Stromal cell of bone marrow (primary cell): ENCODE data around the gene ZMYND8.
"Not testable (repeated sequence)": the region's sequence is repeated elsewhere in the genome, so short reads cannot be mapped to it uniquely, and the experiment has no call there.

Experiments
- DNase-seq: peaks from one replicate; pipeline ENCODE4 v3.0.0-alpha.2; 2012; ENCODE audit warnings: low read depth

Gene ZMYND8

DNA sequence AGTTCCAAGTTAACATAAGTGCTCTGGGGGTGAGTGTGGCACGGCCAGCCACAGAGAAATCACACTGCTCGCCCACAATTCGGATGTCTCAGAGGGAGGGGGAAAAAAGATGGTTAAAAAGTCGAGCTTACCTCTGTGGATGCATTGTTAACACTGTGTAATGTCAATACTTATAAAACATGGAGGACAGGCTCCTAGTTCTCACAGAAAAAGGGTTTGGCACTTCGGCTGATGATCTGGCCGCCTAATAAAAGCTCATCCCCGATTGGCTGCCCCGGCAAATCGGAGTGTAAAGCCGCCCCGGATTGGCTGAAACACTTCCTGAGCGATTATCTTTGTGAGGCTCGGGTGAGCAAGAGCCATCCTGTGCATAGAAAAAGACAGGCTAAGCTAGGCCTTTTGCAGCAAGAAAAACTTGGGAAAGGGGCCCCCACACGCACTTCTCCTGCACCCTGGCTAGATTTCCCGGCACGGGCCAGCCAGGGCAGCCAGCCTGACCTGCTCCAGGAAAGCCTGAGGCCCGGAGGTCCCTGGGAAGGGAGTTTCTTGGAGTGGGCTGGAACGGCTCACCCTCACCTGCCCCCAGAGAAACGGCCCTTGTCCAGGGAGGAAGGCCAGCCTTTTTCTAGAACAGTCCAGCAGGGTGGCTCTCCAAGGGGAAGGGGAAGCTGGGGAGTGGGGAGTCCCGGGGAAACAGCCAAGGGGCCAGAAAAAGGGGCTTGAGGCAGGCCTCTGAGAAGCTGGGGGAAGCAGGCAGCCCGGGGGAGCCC lies at the start of gene ZMYND8:
TSS of gene ZMYND8 (minus strand) at position 174 of the 770 bp plus-strand sequence. CDS start at position 145, 29 bp downstream.
- DNase-seq = peak; percentile 84

DNA sequence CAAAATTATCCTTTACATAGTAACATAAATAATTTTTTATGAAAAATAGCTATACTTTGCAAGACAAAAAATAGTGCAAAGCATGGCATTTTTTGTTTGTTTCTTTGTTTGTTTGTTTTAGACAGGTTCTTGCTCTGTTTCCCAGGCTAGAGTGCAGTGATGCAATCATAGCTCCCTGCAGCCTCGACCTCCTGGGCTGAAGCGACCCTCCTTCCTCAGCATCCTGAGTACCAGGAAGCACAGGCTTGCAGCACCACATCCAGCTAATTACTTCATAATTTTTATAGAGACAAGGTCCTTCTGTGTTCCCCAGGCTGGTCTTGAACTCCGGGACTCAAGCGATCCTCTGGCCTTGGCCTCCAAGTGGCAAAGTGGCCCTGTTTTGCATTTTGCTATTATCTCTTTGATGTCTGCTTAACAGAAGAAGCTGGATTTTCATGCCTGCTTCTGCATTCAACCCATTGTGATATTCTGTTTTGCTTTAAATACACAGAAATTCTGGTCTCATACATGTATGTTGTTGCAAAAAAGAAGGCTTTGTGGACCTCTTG lies 49.4 kb upstream of the ZMYND8 start:
- DNase-seq = no peak

DNA sequence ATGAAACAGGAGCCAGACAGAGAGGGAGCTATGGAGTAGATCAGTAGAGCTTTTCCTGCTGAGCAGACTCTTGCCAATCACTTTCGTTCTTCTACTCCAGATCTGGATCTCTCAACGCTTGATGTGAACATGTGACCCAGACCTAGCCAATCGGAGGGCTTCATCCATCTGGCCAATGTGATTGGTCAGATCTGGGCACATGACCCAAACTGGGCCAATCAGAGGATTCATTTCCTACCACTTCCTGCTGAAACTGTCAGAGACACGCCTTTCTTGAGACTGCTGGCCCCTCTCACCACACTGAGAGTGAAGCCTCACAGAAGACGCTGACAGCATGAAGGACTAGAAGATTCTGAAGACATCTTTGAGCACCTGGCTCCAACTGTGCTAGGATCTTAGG lies 44.2 kb upstream of the ZMYND8 start:
- no peak for DNase-seq

DNA sequence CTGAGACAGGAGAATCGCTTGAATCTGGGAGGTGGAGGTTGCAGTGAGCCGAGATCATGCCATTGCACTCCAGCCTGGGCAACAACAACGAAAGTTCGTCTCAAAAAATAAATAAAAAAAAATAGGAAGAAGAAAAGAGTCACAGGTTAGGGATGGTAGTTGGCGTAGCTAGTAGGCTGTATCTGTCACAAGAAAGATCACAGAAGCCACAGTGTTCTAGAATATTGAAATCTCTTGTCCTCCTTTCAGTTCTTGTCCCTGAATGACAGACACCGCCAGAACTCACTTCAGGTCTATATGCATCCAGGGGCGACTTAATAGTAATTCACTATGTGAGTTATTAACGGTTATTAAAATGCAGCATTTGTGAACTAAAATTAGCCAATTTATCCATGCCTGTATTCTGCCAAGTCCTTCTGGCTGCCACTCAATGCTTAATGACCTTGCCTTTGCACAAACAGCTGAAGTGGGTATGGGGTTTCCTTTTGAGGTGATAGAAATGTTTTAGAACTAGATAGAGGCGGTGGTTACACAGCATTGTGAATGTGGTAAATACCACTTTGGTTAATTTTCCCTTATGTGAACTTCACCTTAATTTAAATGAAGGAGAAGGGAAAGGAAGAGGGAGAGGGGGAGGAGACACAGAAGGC lies 41.3 kb upstream of the ZMYND8 start:
- no peak for DNase-seq

DNA sequence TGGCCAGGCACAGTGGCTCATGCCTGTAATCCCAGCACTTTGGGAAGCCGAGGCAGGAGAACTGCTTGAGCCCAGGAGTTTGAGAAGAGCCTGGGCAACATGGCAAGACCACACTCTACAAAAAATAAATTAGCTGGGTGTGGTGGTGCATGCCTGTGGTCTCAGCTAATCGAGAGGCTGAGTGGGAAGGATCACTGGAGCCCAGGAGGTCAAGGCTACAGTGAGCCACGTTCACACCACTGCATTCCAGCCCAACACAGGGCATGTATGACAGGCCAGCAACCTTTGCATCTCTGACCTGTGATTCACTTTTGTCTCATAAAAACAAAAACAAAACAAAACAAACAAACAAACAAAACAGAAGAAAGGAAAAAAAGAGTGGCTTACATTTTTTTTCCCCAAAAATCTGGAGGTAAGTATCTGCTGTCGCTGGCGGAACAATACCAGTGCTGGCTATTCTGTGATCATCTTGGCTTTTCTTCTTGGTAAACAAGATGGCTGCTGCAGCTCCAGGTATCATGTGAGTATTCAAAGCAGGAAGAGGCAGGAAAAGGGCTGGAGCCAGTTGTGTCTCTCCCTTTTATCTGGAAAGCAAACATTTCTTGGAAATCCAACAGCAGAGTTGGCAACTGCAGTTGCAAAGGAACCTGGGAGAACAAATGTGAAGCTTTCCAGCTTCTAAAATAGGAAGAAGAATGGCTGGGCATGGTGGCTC lies 40.4 kb upstream of the ZMYND8 start:
- DNase-seq = no peak

DNA sequence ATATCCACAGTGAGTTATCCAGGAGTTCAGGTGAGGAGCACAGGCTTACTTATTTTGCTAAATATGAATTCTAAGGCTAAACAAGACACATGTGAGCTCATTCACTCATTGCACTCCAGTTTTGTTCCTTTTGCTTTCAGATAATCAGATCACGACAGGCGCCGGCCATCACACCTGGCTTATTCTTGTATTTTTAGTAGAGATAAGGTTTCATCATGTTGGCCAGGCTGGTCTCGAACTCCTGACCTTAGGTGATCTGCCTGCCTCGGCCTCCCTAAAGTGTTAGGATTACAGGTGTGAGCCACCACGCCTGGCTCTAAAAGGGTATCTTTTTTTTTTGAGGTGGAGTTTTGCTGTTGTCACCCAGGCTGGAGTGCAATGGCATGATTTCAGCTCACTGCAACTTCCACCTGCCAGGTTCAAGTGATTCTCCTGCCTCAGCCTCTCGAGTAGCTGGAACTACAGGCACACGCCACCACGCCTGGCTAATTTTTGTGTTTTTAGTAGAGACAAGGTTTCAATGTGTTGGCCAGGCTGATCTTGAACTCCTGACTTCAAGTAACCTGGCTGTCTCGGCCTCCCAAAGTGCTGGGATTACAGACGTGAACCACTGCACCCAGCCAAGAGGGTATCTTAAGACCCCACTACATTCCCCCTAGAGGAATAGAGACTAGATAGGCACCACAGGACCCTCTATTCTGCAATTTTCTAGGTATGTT lies 37.5 kb upstream of the ZMYND8 start:
- DNase-seq = not testable (repeated sequence)

DNA sequence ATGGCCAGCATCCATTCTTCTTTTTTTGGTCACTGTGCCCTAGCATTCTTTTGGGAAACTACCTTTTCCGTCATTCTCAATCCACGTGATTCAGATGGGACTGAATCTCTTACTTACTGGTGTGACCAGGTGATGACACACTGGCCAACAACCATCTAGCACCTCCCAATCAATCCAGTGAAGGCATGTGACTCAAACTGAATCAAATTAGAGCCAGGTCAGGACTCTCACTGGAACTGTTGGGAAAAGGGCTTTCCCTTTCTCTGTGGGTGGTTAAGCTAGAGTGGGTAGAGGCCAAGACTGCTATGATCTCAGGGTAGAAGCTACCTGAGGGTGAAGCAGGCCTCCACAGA lies 36.2 kb upstream of the ZMYND8 start:
- no peak for DNase-seq

DNA sequence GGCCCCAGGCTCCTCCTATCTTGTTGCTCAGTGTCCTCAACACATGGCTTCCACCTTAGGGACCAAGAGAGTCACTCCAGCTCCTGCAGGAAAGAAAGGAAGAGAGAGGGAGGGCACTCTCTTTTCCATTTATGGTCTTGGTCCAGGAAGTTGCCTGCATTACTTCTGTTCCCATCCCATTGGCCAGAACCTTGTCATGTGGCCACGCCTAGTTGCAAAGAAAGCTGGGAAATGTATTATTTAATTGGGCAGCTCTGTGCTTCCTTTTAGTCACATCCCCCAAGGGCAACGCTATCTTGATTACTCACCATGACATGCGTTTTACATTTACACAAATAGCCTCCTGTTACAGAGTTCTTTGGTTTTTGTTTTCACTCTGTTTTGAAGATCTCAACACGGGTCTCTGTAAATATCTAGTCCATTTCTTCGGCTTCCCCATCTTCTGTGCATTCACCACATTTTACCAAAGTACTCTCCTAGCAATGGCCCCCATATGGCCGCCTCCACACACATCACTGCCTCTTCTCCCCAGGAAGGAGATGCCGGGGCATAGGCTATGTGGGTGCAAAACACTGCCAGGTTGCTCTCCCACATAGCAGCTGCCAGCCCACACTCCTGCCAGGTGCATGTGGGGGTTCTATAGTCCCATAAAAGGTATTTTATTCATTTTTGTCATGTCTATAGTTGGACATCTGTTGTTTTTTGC lies 35.7 kb upstream of the ZMYND8 start:
- DNase-seq = peak; percentile 92

DNA sequence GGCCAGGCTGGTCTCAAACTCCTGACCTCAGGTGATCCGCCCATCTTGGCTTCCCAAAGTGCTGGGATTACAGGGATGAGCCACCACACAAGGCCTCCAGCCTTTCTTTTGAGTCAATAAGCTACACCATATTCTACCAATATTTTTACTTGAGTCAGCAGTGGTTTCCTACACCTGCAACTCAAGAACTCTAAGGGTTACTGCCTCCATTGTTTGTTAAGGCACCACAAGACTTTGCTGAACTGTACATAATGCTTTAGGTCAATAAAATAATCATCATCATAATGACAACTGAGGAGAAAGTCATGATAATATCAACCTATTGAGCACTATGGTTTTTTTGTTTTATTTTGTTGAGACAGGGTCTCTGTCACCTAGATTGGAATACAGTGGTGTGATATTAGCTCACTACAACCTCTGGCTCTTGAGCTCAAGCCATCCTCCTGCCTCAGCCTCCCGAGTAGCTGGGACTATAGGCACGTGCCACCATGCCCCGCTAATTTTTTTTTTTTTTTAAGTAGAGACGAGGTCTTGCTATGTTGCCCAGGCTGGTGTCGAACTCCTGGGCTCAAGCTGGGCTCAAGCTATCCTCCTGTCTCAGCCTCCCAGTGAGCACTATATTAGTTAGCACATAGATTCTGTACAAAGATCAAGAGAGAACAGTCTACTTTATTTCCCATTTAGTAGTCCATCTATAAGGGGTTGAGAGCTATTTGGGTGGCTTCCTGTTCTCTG lies 34.9 kb upstream of the ZMYND8 start:
- DNase-seq = no peak

DNA sequence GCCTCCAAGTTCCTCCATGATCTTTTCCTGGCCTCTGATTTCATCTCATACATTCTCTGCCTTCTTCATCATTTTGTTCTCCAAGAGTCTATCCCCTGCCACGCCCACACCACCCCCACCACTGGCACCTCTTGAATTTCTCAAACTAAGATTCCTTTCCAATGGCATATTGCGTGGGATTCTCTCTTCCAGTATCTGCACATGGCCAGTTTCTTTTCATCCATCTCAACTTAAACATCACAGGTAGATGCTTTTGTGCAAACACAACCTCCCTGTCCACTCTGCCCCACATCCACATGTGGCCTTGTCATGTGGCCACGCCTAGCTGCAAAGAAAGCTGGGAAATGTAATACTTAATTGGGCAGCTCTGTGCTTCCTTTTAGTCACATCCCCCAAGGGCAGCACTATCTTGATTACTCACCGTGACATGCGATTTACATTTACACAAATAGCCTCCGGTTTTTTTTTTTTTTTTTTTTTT lies 33.4 kb upstream of the ZMYND8 start:
- DNase-seq = no peak

DNA sequence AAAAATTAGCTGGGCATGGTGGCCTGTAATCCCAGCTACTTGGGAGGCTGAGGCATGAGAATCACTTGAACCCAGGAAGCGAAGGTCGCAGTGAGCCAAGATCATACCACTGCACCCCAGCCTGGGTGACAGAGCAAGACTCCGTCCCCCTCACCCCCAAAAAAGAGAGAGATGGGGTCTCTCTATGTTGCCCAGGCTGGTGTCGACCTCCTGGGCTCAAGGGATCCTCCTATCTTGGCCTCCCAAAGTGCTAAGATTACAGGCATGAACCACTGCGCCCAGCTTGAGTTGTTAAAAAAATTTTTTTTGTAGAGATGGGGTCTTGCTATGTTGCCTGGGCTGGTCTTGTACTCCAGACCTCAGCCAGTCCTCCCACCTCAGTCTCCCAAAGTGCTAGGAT lies 29.5 kb upstream of the ZMYND8 start:
- not testable (repeated sequence) for DNase-seq

DNA sequence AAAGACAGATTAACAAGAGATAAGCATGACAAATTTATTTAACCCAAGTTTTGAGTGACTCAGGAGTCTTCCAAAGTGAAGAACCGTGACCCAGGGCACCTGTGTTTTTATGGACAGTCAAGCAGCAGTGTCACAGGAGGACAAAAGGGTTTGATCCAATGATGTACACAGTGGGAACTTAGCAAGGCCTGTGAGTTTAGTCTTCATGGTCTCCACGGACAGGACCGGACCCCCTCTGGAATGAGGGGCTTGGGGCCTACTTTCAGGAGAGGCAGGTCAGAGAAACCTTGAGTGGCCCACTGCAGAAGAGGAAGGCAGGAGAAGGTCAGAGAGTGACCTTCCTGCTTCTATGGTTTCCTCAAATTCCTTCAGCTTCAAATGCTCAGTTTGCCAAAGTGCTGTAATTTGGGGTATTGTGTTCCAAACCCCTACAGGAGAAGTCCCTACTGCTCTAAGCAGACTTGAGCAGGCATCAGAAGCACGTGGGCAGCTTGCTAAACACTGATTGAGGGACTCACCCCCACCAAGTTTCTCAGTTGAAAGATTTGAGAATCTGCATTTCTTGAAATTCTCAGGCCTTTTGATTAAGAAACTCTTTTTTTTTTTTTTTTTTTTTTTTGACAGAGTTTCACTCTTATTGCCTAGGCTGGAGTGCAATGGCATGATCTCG lies 26.4 kb upstream of the ZMYND8 start:
- DNase-seq = no peak

DNA sequence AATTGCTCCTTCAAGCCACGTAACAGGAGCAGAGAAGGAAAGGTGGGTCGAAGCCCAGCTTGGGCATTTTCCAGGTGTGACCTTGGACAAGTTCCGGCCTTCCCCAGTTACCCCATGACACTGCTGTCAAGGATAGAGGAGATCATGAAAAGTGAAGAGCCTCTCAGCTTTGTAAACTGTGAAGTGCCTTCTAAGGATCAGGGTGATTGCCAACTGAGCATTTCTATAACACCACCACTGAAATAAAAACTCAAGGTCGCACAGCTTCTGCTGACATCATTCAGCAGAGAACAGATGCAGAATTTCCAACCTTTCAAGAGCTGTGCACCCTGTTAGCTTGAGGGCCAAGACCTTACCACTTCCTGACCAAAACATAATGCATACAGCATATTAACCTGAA lies 24.0 kb upstream of the ZMYND8 start:
- DNase-seq = no peak

DNA sequence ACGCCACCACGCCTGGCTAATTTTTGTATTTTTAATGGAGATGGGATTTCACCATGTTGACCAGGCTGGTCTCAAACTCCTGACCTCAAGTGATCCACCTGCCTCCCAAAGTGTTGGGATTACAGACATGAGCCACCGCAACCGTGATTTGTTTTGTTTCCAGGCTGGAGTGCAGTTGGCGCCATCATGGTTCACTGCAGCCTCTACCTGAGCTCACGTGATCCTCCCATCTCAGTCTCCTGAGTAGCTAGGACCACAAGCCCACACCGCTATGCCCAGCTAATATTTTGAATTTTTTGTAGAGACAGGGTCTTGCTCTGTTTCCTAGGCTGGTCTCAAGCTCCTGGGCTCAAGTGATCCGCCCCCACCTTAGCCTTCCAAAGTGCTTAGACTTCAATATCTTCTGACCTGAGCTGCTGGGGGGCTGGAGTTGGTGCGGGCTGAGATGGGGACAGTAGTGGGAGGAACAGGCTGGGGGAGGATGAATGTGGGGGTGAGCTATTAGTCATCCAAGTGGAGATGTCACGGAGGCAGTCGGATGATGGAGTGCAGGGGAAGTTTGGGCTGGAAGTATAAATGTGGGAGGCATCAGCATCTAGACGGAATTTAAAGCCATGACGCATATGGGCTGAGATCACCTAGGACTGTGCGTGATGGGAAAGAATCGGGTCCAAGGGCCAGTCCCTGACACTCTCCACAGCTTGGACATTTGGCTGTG lies 23.1 kb upstream of the ZMYND8 start:
- no peak for DNase-seq

DNA sequence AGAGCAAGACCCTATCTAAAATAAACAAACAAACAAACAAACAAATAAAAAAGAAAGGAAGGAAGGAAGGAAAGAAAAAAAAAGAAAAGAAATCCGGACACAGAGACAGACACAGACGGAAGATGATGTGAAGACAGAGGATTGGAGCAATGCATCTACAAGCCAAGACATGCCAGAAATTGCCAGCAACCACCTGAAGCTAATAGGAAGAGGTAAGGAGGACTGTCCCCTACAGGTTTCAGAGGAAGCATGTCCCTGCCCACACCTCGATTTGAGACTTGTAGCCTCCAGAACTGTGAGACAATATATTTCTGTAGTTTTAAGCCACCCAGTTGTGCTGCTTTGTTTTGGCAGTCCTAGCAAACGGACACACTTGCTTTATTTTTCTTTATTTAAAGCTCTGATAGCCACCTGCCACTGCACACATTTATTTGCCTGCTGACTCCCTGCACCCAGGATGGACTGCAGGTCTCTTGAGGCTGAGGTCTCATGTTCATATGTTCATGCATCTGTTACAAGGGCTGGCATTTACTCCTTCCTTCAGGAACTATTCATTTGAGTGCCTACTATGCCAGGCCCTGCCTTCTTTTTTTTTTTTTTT lies 20.7 kb upstream of the ZMYND8 start:
- DNase-seq = no peak

DNA sequence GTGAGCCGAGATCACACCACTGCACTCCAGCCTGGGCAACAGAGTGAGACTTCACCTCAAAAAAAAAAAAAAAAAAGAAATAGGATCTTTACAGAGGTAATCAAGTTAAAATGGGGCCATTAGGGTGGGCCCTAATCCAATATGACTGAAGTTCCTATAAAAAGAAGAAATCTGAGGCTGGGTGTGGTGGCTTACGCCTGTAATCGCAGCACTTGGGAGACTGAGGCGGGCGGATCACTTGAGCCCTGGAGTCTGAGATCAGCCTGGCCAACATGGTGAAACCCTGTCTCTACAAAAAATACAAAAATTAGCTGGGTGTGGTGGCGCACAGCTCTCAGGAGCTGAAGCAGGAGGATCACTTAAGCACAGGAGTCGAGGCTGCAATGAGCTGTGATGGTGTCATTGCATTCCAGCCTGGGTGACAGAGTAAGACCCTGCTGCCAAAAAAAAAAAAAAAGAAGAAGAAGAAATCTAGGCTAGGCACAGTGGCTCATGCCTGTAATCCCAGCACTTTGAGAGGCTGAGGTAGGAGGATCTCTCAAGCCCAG lies 19.7 kb upstream of the ZMYND8 start:
- DNase-seq = not testable (repeated sequence)

DNA sequence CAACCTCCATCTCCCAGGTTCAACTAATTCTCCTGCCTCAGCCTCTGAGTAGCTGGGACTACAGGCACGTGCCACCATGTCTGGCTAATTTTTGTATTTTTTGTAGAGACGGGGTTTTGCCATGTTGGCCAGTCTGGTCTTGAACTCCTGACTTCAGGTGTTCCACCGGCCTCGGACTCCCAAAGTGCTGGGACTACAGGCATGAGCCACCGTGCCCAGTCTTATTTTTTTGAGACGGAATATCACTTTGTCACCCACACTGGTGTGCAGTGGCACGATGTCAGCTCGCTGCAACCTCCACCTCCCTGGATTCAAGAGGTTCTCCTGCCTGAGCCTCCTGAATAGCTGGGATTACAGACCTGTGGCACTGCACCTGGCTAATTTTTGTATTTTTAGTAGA lies 17.6 kb upstream of the ZMYND8 start:
- DNase-seq = not testable (repeated sequence)

DNA sequence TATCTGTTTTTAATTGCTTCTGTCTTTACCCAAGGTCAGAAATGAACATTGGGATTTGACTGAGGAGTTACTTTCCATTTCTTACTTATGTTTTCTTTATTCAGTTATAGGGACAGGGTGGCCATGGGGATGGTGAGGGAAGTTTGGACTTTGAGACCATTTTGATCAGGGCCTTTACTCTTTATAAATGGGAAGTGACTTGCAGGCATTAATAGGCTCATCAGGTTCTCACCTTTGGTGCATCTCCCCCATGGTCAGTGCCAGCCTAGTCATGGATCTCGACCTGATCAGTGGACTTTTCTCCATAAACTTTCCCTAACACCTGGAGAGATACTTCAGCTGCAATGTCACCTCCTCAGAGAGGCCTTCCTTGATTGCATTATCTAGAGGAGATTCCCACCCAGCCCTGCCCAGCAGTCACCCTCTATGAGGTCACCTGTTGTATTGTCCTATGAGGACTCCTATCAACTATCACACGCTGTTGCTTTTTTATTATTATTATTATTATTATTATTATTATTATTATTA lies 16.8 kb upstream of the ZMYND8 start:
- no peak for DNase-seq
